Endometrium (tissue), 2 donors: ENCODE results near the gene RBM38.

ENCODE experiments used
- FAIRE-seq: peaks from 2 replicates; lab custom pipeline; 2012; peaks lifted over from hg19 to GRCh38; lab: Jason Lieb, UNC
- donor health status: control.
- donor health status: control.

Gene RBM38

GRCh38 chr20:57374931-57375651 is 16.1 kb upstream of the RBM38 start:
- FAIRE-seq, result no peak

- no peak for FAIRE-seq
Observed at GRCh38 chr20:57375652-57376230, 15.5 kb upstream of the RBM38 start.

DNA sequence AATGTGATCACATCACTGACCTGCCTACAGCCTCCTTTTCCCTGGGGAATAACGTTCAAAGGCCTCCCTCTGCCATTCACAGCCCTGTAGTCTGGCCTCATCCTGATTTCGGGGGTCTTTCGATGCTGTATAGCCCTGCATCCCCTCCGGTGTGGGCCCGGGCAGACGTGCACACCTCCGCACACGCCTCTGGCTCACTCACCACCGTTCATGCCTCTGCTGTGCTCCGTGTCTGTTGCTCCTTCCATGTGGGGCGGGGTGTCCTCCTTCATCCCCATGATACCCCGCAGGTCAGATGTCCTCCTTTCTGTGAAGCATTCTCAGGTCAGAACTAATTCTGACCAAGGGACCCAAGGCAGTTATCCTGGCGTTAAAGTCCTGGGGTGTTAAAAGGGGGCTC is 13.8 kb upstream of the RBM38 start:
- no peak for FAIRE-seq

GRCh38 chr20:57378107-57378506 is 13.1 kb upstream of the RBM38 start:
- no peak for FAIRE-seq

DNA sequence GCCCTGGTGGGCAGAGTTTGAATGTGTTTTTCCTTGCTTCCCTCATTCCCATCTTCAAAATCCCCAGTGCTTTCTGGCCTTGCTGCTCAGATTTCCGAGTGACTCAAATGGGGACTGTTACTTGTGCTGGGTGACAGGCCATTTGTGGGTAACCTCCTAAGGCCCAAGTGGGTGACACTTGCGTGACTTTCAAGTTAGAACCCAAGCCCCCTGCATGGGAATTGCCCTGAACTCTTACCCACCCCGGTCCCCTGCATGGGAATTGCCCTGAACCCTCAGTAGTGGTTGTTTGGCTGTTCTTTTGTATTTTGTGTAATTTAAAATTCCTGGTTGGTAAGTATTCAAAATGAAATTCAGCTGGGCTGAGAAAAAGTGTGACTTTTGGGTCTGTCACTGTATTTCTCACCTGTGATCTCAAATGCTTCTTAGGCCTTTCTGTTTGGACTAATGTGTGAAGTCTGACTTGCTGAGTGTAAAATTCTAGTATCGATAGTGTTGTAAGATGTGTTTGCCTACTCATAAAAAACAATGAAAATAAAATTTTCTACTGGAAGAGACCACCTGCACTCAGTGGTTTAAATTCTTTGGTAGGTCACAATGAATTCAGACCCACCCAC is 12.4 kb upstream of the RBM38 start:
- no peak for FAIRE-seq

DNA sequence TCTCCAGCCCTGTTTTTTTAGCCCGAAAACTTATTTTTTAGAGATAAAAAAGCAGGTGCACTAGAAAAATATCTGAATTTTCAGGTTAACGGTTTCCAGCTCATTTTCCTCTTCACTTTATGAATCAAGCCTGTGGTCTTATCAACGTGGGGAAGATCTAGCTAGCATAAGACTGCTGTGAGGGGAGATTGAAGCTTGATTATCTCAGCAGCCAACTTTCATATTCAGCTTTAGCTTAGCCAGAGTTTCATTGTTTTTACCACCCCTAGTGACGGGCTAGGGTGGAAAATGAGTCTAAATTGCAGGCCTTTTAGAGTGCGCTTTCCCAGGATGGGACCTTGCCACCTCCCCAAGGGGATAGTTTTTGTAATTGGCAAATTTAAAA is 11.9 kb upstream of the RBM38 start:
- FAIRE-seq, result no peak

- FAIRE-seq, result no peak
Observed at GRCh38 chr20:57380081-57380750, 11.0 kb upstream of the RBM38 start.

DNA sequence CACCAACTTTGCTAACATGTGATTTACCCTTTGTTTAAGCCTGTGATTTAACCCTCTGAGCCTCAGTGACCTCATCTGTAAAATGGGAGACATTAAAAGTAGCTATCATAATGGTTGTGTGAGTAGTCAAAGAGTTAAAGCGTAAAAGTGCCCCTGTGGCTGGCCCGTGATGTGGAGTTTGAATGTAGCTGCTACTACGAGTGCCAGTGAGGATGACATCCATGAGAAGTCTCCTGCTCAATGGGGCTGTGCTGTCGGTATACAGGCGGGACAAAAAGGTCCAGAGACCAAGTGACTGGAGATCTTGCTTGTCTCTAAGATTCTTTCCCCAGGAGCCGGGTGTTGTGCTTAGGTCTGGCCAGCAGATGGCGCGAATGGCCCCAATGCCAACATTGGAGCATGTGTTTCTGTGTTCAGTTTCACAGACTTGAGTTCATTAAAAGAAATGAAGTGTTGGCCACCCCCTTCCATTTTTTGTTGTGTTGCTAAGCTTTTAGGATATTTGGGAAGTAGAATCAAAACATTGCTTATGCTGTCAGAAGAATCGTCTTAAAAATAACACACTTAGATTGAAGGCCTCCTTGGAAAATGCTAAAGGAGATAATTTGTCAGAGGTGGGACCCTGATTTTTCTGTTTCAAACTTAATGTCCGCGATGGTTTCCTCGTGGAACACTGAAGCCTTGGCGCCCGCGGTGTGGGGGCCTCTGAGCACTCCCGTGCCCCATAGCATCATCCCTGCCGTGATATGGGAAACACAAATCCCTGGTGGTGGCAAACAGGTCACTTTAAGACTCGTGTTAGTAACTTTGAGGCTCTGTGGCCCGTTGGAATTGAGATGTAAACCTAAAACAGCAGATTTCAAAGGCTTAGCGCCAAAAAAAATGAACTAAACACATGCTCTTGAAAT is 9.3 kb upstream of the RBM38 start:
- peak; percentile 63 for FAIRE-seq

GRCh38 chr20:57382516-57382915 is 8.7 kb upstream of the RBM38 start:
- FAIRE-seq, result no peak

DNA sequence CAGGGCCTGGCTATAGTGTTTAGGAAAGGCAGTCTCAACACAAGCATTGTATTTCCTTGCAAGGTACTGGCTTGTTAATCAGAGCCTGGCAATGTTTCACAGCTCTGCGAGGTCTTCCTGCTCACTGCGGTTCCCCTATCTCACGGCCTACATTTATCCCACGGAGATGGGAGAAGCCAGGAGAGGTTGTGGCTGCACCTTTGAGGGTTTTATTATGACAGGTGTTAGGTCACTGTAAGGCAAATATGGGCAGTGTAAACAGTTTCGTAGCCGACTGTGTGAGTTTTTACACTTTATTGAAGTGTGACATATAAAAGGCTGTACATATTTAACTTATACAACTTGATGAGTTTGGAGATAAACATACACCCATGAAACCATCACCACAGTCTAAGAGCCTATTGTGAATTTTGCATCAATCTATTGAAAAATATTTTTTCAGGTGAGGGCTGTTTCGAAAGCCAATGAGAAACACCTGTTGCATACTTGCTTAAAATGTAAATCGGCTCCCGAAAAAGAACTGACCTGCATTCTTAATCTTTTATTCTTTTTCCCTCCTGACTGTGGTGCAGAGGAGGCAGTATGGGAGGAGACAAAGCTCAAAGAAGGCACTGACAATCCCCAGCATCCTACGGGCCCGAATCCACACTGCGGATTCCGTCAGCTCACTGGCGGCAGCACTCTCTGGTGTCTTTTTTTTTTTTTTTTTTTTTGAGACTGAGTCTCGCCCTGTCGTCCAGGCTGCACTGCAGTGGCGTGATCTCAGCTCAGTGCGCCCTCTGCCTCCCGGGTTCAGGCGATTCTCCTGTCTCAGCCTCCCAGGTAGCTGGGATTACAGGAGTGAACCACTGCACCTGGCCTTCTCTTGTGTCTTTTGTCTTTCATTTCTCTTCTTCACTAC is 7.5 kb upstream of the RBM38 start:
- no peak for FAIRE-seq

DNA sequence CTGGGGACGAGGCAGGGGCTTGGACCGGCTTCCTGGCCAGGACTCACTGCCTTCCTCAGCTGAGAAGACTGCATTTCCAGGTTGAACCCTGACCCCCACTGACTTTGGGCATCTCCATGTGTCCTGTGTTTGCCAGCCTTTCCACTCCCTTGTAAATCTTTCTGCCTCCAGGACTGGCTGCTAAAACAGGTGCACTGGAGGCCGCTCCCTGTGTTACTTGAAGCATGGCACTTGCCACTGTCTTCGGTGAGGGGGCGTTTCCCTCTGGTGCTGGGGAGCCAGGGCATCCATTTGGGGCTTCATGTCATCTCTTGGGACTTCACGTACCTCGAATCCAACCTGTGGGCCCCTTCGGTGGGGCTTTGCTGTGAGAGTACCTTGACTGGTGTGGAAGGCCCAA is 6.7 kb upstream of the RBM38 start:
- FAIRE-seq, result no peak

DNA sequence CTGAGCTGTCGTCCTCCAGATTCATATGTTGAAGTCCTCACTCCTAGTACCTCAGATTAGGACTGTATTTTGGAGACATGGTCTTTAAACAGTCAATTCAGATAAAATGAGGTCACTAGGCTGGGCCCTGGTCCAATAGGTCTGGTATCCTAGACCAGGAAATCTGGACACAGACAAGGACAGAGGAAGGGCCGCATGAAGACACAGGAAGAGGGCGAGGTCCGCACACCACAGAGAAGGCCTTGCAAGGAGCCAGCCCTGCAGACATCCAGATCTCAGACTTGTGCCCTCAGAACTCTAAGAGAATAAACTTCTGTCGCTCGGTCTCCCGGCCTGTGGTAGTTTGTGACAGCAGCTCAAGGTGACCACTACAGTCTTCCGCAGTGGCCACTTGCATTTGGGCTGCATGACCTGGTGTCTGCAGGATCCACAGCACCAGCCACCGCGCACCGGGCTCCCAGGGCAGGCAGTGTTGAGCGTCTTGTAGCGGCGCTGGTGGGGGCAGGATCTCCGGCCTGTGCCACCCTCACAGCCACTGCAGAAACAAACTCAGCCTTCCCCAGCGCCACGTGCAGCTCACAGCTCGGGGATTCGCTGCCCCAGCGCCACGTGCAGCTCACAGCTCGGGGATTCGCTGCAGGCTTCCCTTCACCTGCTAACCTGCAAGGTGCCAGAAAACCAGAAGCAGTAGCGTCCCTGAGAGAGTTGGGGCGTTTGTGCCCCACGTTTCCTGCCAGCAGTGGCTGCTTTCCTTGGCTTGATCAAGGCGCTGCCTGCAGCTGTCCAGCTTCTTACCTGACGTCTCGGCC is 6.0 kb upstream of the RBM38 start:
- FAIRE-seq, result no peak

DNA sequence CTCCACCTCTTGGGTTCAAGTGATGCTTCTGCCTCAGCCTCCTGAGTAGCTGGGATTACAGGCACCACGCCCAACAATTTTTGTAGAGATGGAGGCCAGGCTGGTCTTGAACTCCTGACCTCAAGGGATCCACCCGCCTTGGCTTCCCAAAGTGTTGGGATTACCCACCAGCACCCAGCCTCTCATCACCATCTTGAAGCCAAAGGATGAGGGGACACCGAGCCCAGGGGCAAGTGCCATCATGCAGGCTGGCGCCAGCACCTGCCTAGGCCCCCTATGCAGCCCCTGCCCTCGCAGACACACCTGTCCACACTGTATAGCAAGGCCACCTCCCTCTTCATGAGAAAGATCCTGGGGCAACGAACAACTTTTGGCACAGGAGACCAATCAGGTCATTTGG is 5.3 kb upstream of the RBM38 start:
- FAIRE-seq, result no peak

GRCh38 chr20:57386762-57387161 is 4.4 kb upstream of the RBM38 start:
- FAIRE-seq, result no peak

DNA sequence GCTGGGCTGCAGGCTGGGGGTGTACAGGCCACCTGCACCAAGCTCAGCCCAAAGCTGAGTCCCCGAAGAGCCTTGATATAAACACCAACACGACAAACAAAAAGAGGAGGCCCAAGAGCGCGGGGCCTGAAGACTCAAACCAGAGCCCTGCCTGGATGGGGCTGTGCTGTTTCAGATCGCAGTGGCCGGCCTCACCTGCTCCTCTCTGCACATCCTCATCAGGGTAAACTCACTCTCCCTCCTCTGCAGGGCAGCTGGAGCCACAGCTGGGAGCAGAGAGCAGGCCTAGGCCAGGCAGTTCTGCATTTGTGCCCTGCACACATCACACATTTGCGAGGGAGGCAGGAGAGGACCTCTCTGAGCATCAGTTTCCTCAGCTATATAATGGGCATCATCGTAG is 3.7 kb upstream of the RBM38 start:
- FAIRE-seq, result no peak

DNA sequence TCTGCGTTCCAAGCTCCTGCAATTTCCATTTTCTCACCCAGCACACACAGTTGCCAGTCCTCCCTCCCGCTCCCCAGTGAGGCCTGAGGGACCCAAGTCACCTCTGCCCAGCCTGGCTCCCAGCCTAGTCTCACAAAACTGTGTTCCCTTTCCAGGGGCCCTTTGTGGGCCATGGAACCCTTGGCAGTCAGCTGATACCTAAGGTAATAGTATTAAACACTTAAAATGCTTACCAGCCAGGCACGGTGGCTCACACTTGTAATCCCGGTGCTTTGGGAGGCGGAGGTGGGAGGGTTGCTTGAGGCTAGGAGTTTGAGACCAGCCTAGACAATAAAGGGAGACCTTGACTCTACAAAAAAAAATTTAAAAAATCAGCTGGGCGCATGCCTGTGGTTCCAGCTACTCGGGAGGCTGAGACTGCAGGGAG is 3.2 kb upstream of the RBM38 start:
- no peak for FAIRE-seq

- no peak for FAIRE-seq
Observed at GRCh38 chr20:57388953-57389694, 2.1 kb upstream of the RBM38 start.

- no peak for FAIRE-seq
Observed at GRCh38 chr20:57389695-57390603, 1.2 kb upstream of the RBM38 start.
